HFFc6 (cell line): Measurements from ENCODE around the gene ARHGEF37. TPM values are rescaled to one million over a fixed set of nuclear protein-coding genes. Genes with fewer than 3 reads are reported as not detected.

Experiments
- DNase-seq: peaks from one replicate; pipeline ENCODE4 v3.0.0-alpha.2; 2018
- H3K27ac Mint-ChIP-seq: 2 replicates; pipeline ENCODE4 v1.8.0; 2020; ENCODE audit warnings: mild to moderate bottlenecking, mixed read lengths
- H3K27me3 Mint-ChIP-seq: 2 replicates; pipeline ENCODE4 v1.8.0; 2021; ENCODE audit warnings: mild to moderate bottlenecking, moderate library complexity, mixed read lengths; ENCODE audit not compliant: insufficient read depth
- H3K36me3 Mint-ChIP-seq: 2 replicates; pipeline ENCODE4 v1.8.0; 2021; ENCODE audit warnings: low read depth, mixed read lengths
- H3K4me1 Mint-ChIP-seq: 2 replicates; pipeline ENCODE4 v1.8.0; 2020; ENCODE audit warnings: low read depth, mixed read lengths
- H3K4me3 Mint-ChIP-seq: 2 replicates; pipeline ENCODE4 v1.8.0; 2020; ENCODE audit warnings: mild to moderate bottlenecking, moderate library complexity, mixed read lengths
- H3K9me3 Mint-ChIP-seq: 2 replicates; pipeline ENCODE4 v1.8.0; 2020; ENCODE audit warnings: mild to moderate bottlenecking, mixed read lengths
- total RNA-seq, 6 experiments: library from RNA; stranded (reverse); fragmentation: NEBNext Ultra II Directional; extraction: Animal tissue kit (Norgen Biotek cat#: 25700); gene quantifications; 2 replicates in 1 of 6; 3 replicates in 5 of 6; pipeline ENCODE4 v1.2.3, GENCODE V29; 2021
- TF ChIP-seq, protein P1 (sequence below): fragments of 200-600 bp; sonication (generic); IDR thresholded peaks from 2 replicates; pipeline ENCODE4 v1.5.0; 2021; ENCODE audit warnings: antibody characterized with exemption, mild to moderate bottlenecking

Gene ARHGEF37
- total RNA-seq, 6 experiments from 2014 or later = 0.31 to 0.81 (median 0.38) TPM

- Mint-ChIP-seq H3K27me3 (peaks cover 3% of the 10 kb centered on the region; the same call in 1 of the 2 replicates), H3K4me1 (peaks cover 69% of the 10 kb centered on the region), H3K9me3 (no peaks in the 10 kb centered on the region), H3K36me3 (peaks cover 35% of the 10 kb centered on the region), H3K27ac (peak overlapping the region; percentile 51), H3K4me3 (no peak overlapping the region)
- no peak for DNase-seq
- TF ChIP-seq, protein P1, sequence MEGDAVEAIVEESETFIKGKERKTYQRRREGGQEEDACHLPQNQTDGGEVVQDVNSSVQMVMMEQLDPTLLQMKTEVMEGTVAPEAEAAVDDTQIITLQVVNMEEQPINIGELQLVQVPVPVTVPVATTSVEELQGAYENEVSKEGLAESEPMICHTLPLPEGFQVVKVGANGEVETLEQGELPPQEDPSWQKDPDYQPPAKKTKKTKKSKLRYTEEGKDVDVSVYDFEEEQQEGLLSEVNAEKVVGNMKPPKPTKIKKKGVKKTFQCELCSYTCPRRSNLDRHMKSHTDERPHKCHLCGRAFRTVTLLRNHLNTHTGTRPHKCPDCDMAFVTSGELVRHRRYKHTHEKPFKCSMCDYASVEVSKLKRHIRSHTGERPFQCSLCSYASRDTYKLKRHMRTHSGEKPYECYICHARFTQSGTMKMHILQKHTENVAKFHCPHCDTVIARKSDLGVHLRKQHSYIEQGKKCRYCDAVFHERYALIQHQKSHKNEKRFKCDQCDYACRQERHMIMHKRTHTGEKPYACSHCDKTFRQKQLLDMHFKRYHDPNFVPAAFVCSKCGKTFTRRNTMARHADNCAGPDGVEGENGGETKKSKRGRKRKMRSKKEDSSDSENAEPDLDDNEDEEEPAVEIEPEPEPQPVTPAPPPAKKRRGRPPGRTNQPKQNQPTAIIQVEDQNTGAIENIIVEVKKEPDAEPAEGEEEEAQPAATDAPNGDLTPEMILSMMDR = no peak
Measured at GRCh38 chr5:149541893-149542292, 39.4 kb upstream of the ARHGEF37 start.

DNA sequence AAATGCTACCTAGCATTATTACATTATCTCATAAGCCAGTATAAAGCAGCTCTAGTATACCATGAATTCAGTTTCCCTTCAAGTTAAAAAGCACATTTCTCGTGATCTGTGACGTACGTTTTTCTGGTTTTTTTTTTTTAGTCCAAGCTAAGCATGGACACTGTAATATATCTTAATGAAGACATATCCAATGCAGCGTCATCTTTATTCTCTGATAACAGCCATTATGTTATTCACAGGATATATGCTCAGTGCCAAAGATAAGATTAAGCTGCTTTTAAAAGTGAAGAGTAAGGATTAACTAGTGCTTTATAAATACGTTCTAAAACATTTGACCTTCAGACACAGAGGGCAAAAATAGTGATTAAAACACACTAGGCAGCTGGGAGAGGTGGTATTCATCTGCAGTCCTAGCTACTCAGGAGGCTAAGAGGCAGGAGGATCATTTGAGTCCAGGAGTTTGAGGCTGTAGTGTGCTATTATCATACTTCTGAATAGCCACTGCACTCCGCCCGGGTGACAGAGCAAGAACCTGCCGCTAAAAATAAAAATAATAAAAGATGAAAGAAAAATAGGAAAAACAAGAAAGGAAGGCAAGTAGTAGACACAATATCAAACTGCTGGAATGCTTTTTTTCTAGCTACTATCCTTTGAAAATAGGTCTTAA, 37.8 kb upstream of the ARHGEF37 start:
- TF ChIP-seq, protein P1 = no peak
- H3K27ac Mint-ChIP-seq = peak overlapping the region; percentile 62
- H3K36me3 Mint-ChIP-seq = peaks cover 36% of the 10 kb centered on the region
- no peaks in the 10 kb centered on the region for H3K9me3 Mint-ChIP-seq
- H3K4me3 Mint-ChIP-seq = peak overlapping the region; percentile 9; the same call in 1 of the 2 replicates
- peaks cover 3% of the 10 kb centered on the region; the same call in 1 of the 2 replicates for H3K27me3 Mint-ChIP-seq
- H3K4me1 Mint-ChIP-seq = peaks cover 70% of the 10 kb centered on the region
- DNase-seq = no peak

DNA sequence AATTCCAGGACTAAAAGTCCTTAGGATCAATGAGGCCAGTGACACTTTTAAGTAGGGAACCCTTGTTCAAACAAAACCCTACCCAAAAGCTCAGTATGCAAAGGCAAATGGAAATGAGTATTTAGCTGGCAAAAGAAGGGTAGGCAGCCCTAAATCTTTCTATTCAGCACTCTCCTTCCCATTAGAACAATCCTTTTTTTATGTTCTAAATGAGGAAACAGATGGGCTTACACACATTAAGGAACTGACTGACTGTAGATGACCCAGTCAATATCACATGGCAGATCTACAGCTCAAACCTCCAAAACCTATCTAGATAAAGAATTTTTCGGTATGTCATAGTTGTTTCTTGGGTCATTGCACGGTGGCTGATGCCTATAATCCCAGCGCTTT, 37.3 kb upstream of the ARHGEF37 start:
- Mint-ChIP-seq H3K4me3 (no peak overlapping the region), H3K9me3 (no peaks in the 10 kb centered on the region), H3K27me3 (peaks cover 3% of the 10 kb centered on the region; the same call in 1 of the 2 replicates), H3K36me3 (peaks cover 39% of the 10 kb centered on the region), H3K27ac (peak overlapping the region; percentile 62; the same call in 1 of the 2 replicates), H3K4me1 (peaks cover 74% of the 10 kb centered on the region)
- TF ChIP-seq, protein P1 = no peak
- DNase-seq = no peak

- DNase-seq = no peak
- Mint-ChIP-seq H3K9me3 (peaks cover 3% of the 10 kb centered on the region; the same call in 1 of the 2 replicates), H3K27ac (peak overlapping the region; percentile 38; the same call in 1 of the 2 replicates), H3K4me3 (no peak overlapping the region; the same call in 1 of the 2 replicates), H3K36me3 (peaks cover 53% of the 10 kb centered on the region), H3K4me1 (peaks cover 66% of the 10 kb centered on the region), H3K27me3 (peaks cover 3% of the 10 kb centered on the region)
- TF ChIP-seq, protein P1 = no peak
Measured at GRCh38 chr5:149545327-149545726, 36.0 kb upstream of the ARHGEF37 start.

DNA sequence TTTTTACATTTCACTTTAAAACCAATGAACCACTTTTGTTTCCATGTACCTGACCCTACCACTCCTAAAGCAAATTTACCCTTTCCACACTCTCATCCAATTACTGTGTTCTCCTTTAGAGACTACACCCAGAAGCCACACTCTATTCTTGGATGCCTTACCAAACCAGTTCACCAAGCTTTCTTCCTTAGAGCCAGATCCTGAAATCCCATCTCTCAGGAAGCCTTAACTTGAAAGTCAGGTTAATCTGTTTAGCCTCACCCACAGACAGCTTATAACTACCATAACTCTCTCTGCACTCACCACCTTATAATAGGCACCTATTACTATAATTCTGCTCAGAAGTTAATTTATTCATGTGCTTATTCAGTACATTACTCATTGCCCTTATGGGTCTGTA, 34.3 kb upstream of the ARHGEF37 start:
- peaks cover 6% of the 10 kb centered on the region for H3K27me3 Mint-ChIP-seq
- DNase-seq = no peak
- H3K27ac Mint-ChIP-seq = peak overlapping the region; percentile 68
- H3K9me3 Mint-ChIP-seq = peaks cover 8% of the 10 kb centered on the region; the same call in 1 of the 2 replicates
- H3K4me3 Mint-ChIP-seq = peak overlapping the region; percentile 81
- H3K36me3 Mint-ChIP-seq = peaks cover 57% of the 10 kb centered on the region
- TF ChIP-seq, protein P1 = no peak
- H3K4me1 Mint-ChIP-seq = peaks cover 57% of the 10 kb centered on the region
